Breast epithelium (tissue), 3 donors: Measurements from ENCODE around the gene TMEM178B.

Source experiments
- POLR2A ChIP-seq: fragments of 450-650 bp; IDR thresholded peaks from one replicate; pipeline ENCODE4 v1.6.1; 2016; ENCODE audit warnings: antibody characterized with exemption, mild to moderate bottlenecking, moderate library complexity
- POLR2AphosphoS5 ChIP-seq, 3 donors: sonication (generic); formaldehyde crosslinking; IDR thresholded peaks; one replicate each; pipeline ENCODE4 v1.6.1; 2017; ENCODE audit warnings: antibody characterized with exemption in 3 of 3
- TF ChIP-seq, protein P1 (sequence below), 3 donors: fragments of 450-650 bp; IDR thresholded peaks; one replicate each; pipeline ENCODE4 v1.5.1; 2016 to 2017; ENCODE audit warnings: antibody characterized with exemption in 3 of 3, mild to moderate bottlenecking in 3 of 3, moderate library complexity in 3 of 3

DNA sequence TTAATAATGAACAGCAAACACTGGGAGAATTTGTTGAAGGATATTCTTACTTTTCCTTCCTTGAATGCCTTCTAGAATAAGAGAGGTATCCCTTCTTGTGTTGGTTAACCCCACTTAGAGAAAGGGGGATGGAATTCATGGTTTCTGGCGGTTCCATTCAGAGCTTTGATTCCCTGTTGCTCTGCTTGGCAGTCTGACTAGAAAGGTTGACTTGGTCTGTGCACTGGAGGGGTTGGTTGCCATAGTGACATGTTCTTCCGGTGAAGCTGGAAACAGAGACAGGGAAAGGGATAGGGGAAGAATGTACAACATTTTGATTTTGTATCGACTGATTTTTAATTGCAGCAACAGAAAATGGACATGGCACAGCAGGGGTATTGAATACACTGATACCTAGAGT, 2.5 kb downstream of the TMEM178B start:
- TF ChIP-seq POLR2A (no peak), POLR2AphosphoS5 (IDR thresholded peaks at IDR 0.05) (no peak)
- TF ChIP-seq, protein P1, sequence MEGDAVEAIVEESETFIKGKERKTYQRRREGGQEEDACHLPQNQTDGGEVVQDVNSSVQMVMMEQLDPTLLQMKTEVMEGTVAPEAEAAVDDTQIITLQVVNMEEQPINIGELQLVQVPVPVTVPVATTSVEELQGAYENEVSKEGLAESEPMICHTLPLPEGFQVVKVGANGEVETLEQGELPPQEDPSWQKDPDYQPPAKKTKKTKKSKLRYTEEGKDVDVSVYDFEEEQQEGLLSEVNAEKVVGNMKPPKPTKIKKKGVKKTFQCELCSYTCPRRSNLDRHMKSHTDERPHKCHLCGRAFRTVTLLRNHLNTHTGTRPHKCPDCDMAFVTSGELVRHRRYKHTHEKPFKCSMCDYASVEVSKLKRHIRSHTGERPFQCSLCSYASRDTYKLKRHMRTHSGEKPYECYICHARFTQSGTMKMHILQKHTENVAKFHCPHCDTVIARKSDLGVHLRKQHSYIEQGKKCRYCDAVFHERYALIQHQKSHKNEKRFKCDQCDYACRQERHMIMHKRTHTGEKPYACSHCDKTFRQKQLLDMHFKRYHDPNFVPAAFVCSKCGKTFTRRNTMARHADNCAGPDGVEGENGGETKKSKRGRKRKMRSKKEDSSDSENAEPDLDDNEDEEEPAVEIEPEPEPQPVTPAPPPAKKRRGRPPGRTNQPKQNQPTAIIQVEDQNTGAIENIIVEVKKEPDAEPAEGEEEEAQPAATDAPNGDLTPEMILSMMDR (IDR thresholded peaks at IDR 0.05): no peak
